ENCODE measurements around the gene LRRC14B. TPM values are rescaled to one million over a fixed set of nuclear protein-coding genes. Genes with fewer than 3 reads are reported as not detected.

LRRC14B gene
- total RNA-seq, 3 donors from 2014 or later (not counting 1 experiment from before 2014, with no cell fraction given) = not detected

GRCh38 chr5:166441-167372 lies 24.6 kb upstream of the LRRC14B start:
- TF ChIP-seq, protein P1, sequence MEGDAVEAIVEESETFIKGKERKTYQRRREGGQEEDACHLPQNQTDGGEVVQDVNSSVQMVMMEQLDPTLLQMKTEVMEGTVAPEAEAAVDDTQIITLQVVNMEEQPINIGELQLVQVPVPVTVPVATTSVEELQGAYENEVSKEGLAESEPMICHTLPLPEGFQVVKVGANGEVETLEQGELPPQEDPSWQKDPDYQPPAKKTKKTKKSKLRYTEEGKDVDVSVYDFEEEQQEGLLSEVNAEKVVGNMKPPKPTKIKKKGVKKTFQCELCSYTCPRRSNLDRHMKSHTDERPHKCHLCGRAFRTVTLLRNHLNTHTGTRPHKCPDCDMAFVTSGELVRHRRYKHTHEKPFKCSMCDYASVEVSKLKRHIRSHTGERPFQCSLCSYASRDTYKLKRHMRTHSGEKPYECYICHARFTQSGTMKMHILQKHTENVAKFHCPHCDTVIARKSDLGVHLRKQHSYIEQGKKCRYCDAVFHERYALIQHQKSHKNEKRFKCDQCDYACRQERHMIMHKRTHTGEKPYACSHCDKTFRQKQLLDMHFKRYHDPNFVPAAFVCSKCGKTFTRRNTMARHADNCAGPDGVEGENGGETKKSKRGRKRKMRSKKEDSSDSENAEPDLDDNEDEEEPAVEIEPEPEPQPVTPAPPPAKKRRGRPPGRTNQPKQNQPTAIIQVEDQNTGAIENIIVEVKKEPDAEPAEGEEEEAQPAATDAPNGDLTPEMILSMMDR (IDR thresholded peaks at IDR 0.05) = no peak
- Histone ChIP-seq H3K4me1 (ENCODE audit: control insufficient read depth, insufficient read depth, low read length) (no peaks in the 10 kb centered on the region), H3K27me3 (ENCODE audit: control insufficient read depth, insufficient read depth, low read length) (no peaks in the 10 kb centered on the region), H3K4me3 (ENCODE audit: low read length) (no peak overlapping the region), H3K27ac (ENCODE audit: low read length) (no peak overlapping the region), H3K36me3 (ENCODE audit: control insufficient read depth, insufficient read depth, low read length) (no peaks in the 10 kb centered on the region), H3K9me3 (ENCODE audit: control insufficient read depth, insufficient read depth, low read length) (no peaks in the 10 kb centered on the region)
- no peaks in the 10 kb centered on the region for H3K4me1 Mint-ChIP-seq
- no peaks in the 10 kb centered on the region for H3K9me3 Mint-ChIP-seq
- intact Hi-C loops (cut with micrococcal nuclease) = no loop called here
- H3K27ac Mint-ChIP-seq = no peak overlapping the region
- no peaks in the 10 kb centered on the region for H3K27me3 Mint-ChIP-seq (ENCODE audit: low read depth in 2 of 2)
- 93% methylated on average over 27 of the region's 27 CpGs for WGBS (ENCODE audit: insufficient coverage)
- DNase-seq = no peak
- H3K4me3 Mint-ChIP-seq = no peak overlapping the region
- no peak for ATAC-seq
- H3K36me3 Mint-ChIP-seq = no peaks in the 10 kb centered on the region

GRCh38 chr5:167511-167910 lies 23.8 kb upstream of the LRRC14B start:
- Mint-ChIP-seq H3K27ac (no peak overlapping the region), H3K9me3 (no peaks in the 10 kb centered on the region), H3K27me3 (ENCODE audit: low read depth in 2 of 2) (no peaks in the 10 kb centered on the region), H3K36me3 (no peaks in the 10 kb centered on the region), H3K4me1 (no peaks in the 10 kb centered on the region), H3K4me3 (no peak overlapping the region)
- intact Hi-C loops (cut with micrococcal nuclease) = no loop called here
- Histone ChIP-seq H3K27me3 (ENCODE audit: control insufficient read depth, insufficient read depth, low read length) (no peaks in the 10 kb centered on the region), H3K4me1 (ENCODE audit: control insufficient read depth, insufficient read depth, low read length) (no peaks in the 10 kb centered on the region), H3K4me3 (ENCODE audit: low read length) (no peak overlapping the region), H3K9me3 (ENCODE audit: control insufficient read depth, insufficient read depth, low read length) (no peaks in the 10 kb centered on the region), H3K36me3 (ENCODE audit: control insufficient read depth, insufficient read depth, low read length) (no peaks in the 10 kb centered on the region), H3K27ac (ENCODE audit: low read length) (no peak overlapping the region)
- TF ChIP-seq, protein P1 (IDR thresholded peaks at IDR 0.05) = no peak
- DNase-seq (no peak), ATAC-seq (no peak)
- 93% methylated on average over 7 of the region's 7 CpGs for WGBS (ENCODE audit: insufficient coverage)

GRCh38 chr5:167982-168660 lies 23.2 kb upstream of the LRRC14B start:
- H3K4me1 ChIP-seq (ENCODE audit: control insufficient read depth, insufficient read depth, low read length) = no peaks in the 10 kb centered on the region
- no peak overlapping the region for H3K4me3 ChIP-seq (ENCODE audit: low read length)
- H3K9me3 ChIP-seq (ENCODE audit: control insufficient read depth, insufficient read depth, low read length) = no peaks in the 10 kb centered on the region
- H3K36me3 ChIP-seq (ENCODE audit: control insufficient read depth, insufficient read depth, low read length) = no peaks in the 10 kb centered on the region
- TF ChIP-seq, protein P1 (IDR thresholded peaks at IDR 0.05) = no peak
- no peak for ATAC-seq
- H3K4me3 Mint-ChIP-seq = no peak overlapping the region
- WGBS (ENCODE audit: insufficient coverage) = 88% methylated on average over 18 of the region's 18 CpGs
- intact Hi-C loops (cut with micrococcal nuclease) = no loop called here
- DNase-seq = no peak
- no peaks in the 10 kb centered on the region for H3K36me3 Mint-ChIP-seq
- H3K27ac Mint-ChIP-seq = no peak overlapping the region
- no peaks in the 10 kb centered on the region for H3K27me3 ChIP-seq (ENCODE audit: control insufficient read depth, insufficient read depth, low read length)
- H3K27ac ChIP-seq (ENCODE audit: low read length) = no peak overlapping the region
- H3K9me3 Mint-ChIP-seq = no peaks in the 10 kb centered on the region
- no peaks in the 10 kb centered on the region for H3K4me1 Mint-ChIP-seq
- no peaks in the 10 kb centered on the region for H3K27me3 Mint-ChIP-seq (ENCODE audit: low read depth in 2 of 2)
